Heart right ventricle (tissue), 16 donors: ENCODE results near the gene ESYT2. TPM values are rescaled to one million over a fixed set of nuclear protein-coding genes. Genes with fewer than 3 reads are reported as not detected.

Experiments
- ATAC-seq, 8 donors: fragments of 200-7000 bp; cut with Tn5 transposase; one replicate each; pipeline ENCODE4 v1.9.1; 2020; ENCODE audit warnings: mild to moderate bottlenecking in 8 of 8, moderate library complexity in 8 of 8, moderate number of reproducible peaks in 1 of 8
- DNase-seq, 2 donors: peaks; one replicate each; pipeline ENCODE4 v3.0.0-alpha.2; 2020
- H3K27ac ChIP-seq, 10 donors: fragments of 200-600 bp; sonication (generic) in 2 of 10; one replicate each; pipeline versions ENCODE4 v1.5.0 to v1.8.0; 2020 to 2022; ENCODE audit warnings: mild to moderate bottlenecking in 3 of 10
- H3K27me3 ChIP-seq, 7 donors: fragments of 200-600 bp; one replicate each; pipeline ENCODE4 v1.8.0; 2021 to 2022; ENCODE audit warnings: mild to moderate bottlenecking in 2 of 7
- H3K36me3 ChIP-seq, 9 donors: fragments of 200-600 bp; sonication (generic) in 1 of 9; one replicate each; pipeline versions ENCODE4 v1.5.0 to v1.8.0; 2020 to 2022; ENCODE audit warnings: mild to moderate bottlenecking in 2 of 9
- H3K4me1 ChIP-seq, 9 donors: fragments of 200-600 bp; sonication (generic) in 1 of 9; one replicate each; pipeline versions ENCODE4 v1.5.0 to v1.8.0; 2020 to 2022; ENCODE audit warnings: mild to moderate bottlenecking in 4 of 9
- H3K4me3 ChIP-seq, 10 donors: fragments of 200-600 bp; sonication (generic) in 2 of 10; one replicate each; pipeline versions ENCODE4 v1.5.0 to v1.8.0; 2020 to 2022; ENCODE audit warnings: mild to moderate bottlenecking in 7 of 10, moderate library complexity in 2 of 10
- H3K9me3 ChIP-seq, 11 donors: fragments of 200-600 bp in 10 of 11; sonication (generic) in 2 of 11; one replicate each; pipeline versions ENCODE4 v1.5.0 to v1.8.0; 2013 to 2022; ENCODE audit warnings: mild to moderate bottlenecking in 2 of 11, control low read depth in 1 of 11, moderate library complexity in 1 of 11
- WGBS, 2 donors: extraction: QIAGEN DNeasy Blood & Tissue Kit; methylation state at CpG; one replicate each; pipeline ENCODE4 v1.1.7; 2013; ENCODE audit warnings: inconsistent platforms in 1 of 2; 5-methylcytosine and 5-hydroxymethylcytosine counted together
- intact Hi-C, 10 donors: fragments of 100-400 bp; cut with DNase I; formaldehyde crosslinking; loops; one replicate each; pipeline versions ENCODE4 v1.11.1 to v1.14.2; 2022
- polyA plus RNA-seq, 2 donors: library from polyadenylated mRNA; stranded (reverse); fragments of 200-250 nt; gene quantifications; one replicate each; pipeline ENCODE4 v1.2.3, GENCODE V29; 2013
- total RNA-seq, 10 donors: library from RNA; stranded (reverse); fragmentation: NEBNext Ultra II Directional in 3 of 10; extraction: Animal tissue kit (Norgen Biotek cat#: 25700) in 3 of 10; gene quantifications; one replicate each; pipeline versions ENCODE4 v1.2.1 to v1.2.4, GENCODE V29; 2021 to 2023
- TF ChIP-seq, protein P1 (sequence below), 9 donors: fragments of 200-600 bp; sonication (generic) in 2 of 9; IDR thresholded peaks; one replicate each; pipeline versions ENCODE4 v1.5.0 to v1.8.0; 2021 to 2022; ENCODE audit warnings: antibody characterized with exemption in 9 of 9, mild to moderate bottlenecking in 5 of 9, moderate library complexity in 1 of 9
- donor health status: Arrhythmogenic right ventricular cardiomyopathy.
- donor health status: ischemic (EF 13 %, LVEDD 7.1; RV severe dilation, severe dysfunction).
- donor health status: healthy with polysubstance abuse.
- donor health status: DM: no; HTN: yes; CAD: no.
- donor health status: DM: no; HTN: no; CAD: no.
- donor health status: ischemic (EF 25% LVEDD 6.9; RV normal size, moderate dysfunction).
- donor health status: ischemic (EF 25% LVEDD 5.7; RV mildly dilated, moderate dysfunction).
- donor health status: healthy.
- donor health status: DM: yes; HTN: yes; CAD: no.
- donor health status: Ischemic cardiomyopathy.
- donor health status: ischemic (EF 35%, LVEDD 5.7; RV mildly dilated, moderate dysfunction).
- donor health status: nonischemic (EF 11% LVEDD 7.7; RV severe dilation, severe dysfunction).
- donor health status: DM: yes; HTN: yes; CAD: no.
- donor health status: PGD.
- donor health status: ischemic (EF 29% LVEDD 5.4; RV normal size, mild dysfunction).
- donor health status: nonischemic (EF 23%, LVEDD 6.1; RV moderate dilation, normal function).

ESYT2 gene
- total and polyA plus RNA-seq, 12 donors: 18.9 to 79.2 (median 48.7) TPM

DNA sequence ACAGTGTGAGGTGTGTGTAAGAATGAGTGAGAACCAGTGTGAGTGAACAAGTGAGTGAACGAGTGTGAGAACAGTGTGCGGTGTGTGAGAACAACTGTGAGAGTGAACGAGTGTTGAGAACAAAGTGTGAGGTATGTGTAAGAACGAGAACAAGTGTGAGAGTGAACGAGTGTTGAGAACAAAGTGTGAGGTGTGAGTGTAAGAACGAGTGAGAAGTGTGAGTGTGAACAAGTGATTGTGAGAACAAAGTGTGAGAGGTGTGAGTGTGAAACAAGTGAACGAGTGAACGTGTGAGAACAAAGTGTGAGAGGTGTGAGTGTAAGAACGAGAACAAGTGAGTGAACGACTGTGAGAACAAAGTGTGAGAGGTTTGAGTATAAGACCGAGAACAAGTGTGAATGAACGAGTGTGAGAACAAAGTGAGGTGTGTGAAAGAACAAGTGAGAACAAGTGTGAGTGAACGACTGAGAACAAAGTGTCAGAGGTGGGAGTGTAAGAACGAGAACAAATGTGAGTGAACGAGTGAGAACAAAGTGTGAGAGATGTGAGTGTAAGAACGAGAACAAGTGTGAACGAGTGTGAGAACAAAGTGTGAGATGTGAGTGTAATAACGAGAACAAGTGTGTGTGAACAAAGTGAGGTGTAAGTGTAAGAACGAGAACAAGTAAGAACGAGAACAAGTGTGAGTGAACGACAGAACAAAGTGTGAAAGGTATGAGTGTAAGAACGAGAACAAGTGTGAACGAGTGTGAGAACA is 47.9 kb downstream of the ESYT2 start:
- WGBS, 2 donors: 94 to 97% methylated on average over 23 of the region's 23 CpGs
- Histone ChIP-seq H3K36me3 (peaks cover 0 to 78% (median 8%) of the 10 kb centered on the region in 9 donors), H3K4me3 (no peak overlapping the region), H3K4me1 (peaks cover 13 to 62% (median 43%) of the 10 kb centered on the region in 9 donors), H3K27ac (no peak overlapping the region), H3K27me3 (no peaks in the 10 kb centered on the region), H3K9me3 (no peaks in the 10 kb centered on the region)
- intact Hi-C loops: loop anchor here in 8 of 10 donors (5.0 to 10.0 kb wide), 8 partner anchors 36 to 196 kb away; partner anchors contain the start of gene ESYT2 (in 1 of the 8)
- DNase-seq: no peak
- no peak for ATAC-seq
- TF ChIP-seq, protein P1, sequence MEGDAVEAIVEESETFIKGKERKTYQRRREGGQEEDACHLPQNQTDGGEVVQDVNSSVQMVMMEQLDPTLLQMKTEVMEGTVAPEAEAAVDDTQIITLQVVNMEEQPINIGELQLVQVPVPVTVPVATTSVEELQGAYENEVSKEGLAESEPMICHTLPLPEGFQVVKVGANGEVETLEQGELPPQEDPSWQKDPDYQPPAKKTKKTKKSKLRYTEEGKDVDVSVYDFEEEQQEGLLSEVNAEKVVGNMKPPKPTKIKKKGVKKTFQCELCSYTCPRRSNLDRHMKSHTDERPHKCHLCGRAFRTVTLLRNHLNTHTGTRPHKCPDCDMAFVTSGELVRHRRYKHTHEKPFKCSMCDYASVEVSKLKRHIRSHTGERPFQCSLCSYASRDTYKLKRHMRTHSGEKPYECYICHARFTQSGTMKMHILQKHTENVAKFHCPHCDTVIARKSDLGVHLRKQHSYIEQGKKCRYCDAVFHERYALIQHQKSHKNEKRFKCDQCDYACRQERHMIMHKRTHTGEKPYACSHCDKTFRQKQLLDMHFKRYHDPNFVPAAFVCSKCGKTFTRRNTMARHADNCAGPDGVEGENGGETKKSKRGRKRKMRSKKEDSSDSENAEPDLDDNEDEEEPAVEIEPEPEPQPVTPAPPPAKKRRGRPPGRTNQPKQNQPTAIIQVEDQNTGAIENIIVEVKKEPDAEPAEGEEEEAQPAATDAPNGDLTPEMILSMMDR (IDR thresholded peaks at IDR 0.05): no peak

DNA sequence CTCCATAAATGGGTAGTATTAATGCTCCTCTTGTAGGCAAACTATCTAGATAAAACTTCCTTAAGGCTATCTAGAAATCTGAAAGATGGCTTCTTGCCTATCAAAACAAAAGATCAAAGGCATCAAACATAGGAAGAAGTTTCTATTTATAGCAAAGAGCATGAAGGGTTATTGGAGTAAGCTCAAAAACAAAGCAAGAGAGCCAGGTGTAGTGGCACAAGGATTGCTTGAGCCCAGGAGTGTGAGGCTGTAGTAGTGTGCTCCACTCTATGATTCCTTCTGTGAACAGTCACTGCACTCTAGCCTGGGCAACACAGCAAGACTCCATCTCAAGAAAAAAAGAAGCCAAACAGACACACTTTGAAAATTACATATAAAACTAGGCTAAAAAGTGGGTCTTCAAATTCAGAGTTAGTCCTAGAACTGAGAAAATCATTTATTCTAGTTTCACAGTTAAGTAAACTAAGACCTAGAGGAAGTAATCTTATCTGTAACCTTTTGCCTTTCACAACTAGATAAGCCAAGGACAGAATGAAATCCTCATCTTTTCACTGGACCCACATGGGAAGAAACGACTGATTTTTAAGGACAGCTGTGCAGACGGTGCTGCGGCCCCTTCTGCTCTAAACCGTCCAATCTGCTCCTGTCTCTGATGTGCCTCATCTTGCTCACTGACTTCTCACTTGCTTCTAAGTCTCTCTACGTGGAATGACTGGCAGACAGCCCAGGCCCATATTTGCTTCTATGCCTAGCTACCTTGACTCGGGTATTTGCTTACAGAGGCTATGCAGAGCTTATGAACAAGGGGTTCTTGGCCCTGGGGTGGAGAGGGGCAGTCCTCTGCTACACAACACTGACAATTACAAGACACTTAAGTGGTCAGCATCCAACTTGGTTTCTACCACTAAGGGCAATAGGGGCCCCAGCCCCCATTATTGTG is 50.0 kb downstream of the ESYT2 start:
- Histone ChIP-seq H3K36me3 (peaks cover 0 to 89% (median 14%) of the 10 kb centered on the region in 9 donors), H3K9me3 (no peaks in the 10 kb centered on the region), H3K27ac (peak overlapping the region in 4 of 10 donors; percentile 4 to 10 (median 7)), H3K4me1 (peaks cover 13 to 51% (median 36%) of the 10 kb centered on the region in 9 donors), H3K27me3 (no peaks in the 10 kb centered on the region), H3K4me3 (no peak overlapping the region)
- 46 to 52% methylated on average over 6 of the region's 6 CpGs for WGBS, 2 donors
- DNase-seq (no peak), ATAC-seq (no peak)
- TF ChIP-seq, protein P1 (IDR thresholded peaks at IDR 0.05): no peak
- intact Hi-C loops: loop anchor here in 1 of 10 donors (10.0 kb wide), 1 partner anchor 115 kb away; no protein-coding TSS in a partner anchor

DNA sequence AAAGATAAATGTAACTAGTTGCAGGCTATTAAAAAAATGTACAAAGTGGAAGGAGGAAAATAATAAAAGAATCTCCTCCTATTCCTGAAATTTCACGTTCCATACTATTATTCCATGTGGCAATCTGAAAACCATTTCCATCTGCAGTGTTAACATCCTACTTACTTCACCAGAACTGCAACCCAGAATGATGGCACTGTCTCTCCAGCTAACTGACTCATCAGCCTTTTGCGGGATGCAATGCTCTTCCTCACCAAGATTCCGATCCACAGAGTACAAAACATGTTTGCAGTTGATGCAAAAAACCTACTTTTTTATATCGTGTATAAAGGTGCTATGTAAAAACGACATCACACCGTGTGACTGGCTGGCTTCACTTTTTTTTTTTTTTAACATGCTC is 50.8 kb downstream of the ESYT2 start:
- H3K4me3 ChIP-seq: no peak overlapping the region
- DNase-seq (no peak), ATAC-seq (no peak)
- TF ChIP-seq, protein P1 (IDR thresholded peaks at IDR 0.05): no peak
- 74 to 80% methylated on average over 6 of the region's 6 CpGs for WGBS, 2 donors
- no peaks in the 10 kb centered on the region for H3K9me3 ChIP-seq
- intact Hi-C loops: loop anchor here in 1 of 10 donors (10.0 kb wide), 1 partner anchor 116 kb away; no protein-coding TSS in a partner anchor
- peaks cover 0 to 89% (median 14%) of the 10 kb centered on the region in 9 donors for H3K36me3 ChIP-seq
- H3K4me1 ChIP-seq: peaks cover 9 to 42% (median 31%) of the 10 kb centered on the region in 9 donors
- H3K27ac ChIP-seq: peak overlapping the region in 1 of 10 donors; percentile 4
- no peaks in the 10 kb centered on the region for H3K27me3 ChIP-seq

DNA sequence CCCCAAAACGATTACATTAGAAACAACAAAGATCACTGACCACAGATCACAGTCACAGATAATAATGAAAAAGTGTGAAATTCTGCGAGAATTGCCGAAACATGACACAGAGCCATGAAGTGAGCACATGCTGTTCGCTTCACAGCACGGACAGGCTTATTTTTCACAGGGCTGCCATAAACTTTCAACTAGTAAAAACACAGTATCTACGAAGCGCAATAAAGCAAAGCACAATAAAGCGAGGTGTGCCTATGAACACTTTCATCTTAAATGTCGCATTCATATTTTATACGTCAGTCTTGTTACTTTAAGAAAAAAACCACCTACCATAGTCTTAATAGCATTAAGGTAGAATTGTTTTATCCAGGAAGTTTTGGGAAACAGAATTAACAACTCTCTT is 51.5 kb downstream of the ESYT2 start:
- WGBS, 2 donors: 88 to 92% methylated on average over 10 of the region's 10 CpGs
- ATAC-seq: no peak
- Histone ChIP-seq H3K4me1 (peaks cover 5 to 35% (median 25%) of the 10 kb centered on the region in 9 donors), H3K4me3 (no peak overlapping the region), H3K27me3 (no peaks in the 10 kb centered on the region), H3K36me3 (peaks cover 0 to 89% (median 14%) of the 10 kb centered on the region in 9 donors), H3K27ac (no peak overlapping the region), H3K9me3 (no peaks in the 10 kb centered on the region)
- intact Hi-C loops: loop anchor here in 1 of 10 donors (10.0 kb wide), 1 partner anchor 117 kb away; no protein-coding TSS in a partner anchor
- DNase-seq: no peak
- TF ChIP-seq, protein P1 (IDR thresholded peaks at IDR 0.05): no peak
